Tibial nerve (tissue), 4 donors: Measurements from ENCODE around the gene BAHCC1.

ENCODE experiments used
- EP300 ChIP-seq, 2 donors: sonication (generic); formaldehyde crosslinking; IDR thresholded peaks; one replicate each; pipeline ENCODE4 v1.6.1; 2017; ENCODE audit warnings: antibody characterized with exemption in 2 of 2, mild to moderate bottlenecking in 1 of 2
- POLR2A ChIP-seq, 2 donors: fragments of 450-650 bp; IDR thresholded peaks; one replicate each; pipeline ENCODE4 v1.6.1; 2017; ENCODE audit warnings: antibody characterized with exemption in 2 of 2, mild to moderate bottlenecking in 2 of 2, moderate library complexity in 2 of 2
- TF ChIP-seq, protein P1 (sequence below), 5 experiments: fragments of 200-600 bp in 3 of 5; fragments of 450-650 bp in 2 of 5; sonication (generic) in 3 of 5; IDR thresholded peaks; one replicate each; pipeline ENCODE4 v1.5.1; 2016 to 2019; ENCODE audit warnings: antibody characterized with exemption in 5 of 5, mild to moderate bottlenecking in 3 of 5, moderate library complexity in 2 of 5

DNA sequence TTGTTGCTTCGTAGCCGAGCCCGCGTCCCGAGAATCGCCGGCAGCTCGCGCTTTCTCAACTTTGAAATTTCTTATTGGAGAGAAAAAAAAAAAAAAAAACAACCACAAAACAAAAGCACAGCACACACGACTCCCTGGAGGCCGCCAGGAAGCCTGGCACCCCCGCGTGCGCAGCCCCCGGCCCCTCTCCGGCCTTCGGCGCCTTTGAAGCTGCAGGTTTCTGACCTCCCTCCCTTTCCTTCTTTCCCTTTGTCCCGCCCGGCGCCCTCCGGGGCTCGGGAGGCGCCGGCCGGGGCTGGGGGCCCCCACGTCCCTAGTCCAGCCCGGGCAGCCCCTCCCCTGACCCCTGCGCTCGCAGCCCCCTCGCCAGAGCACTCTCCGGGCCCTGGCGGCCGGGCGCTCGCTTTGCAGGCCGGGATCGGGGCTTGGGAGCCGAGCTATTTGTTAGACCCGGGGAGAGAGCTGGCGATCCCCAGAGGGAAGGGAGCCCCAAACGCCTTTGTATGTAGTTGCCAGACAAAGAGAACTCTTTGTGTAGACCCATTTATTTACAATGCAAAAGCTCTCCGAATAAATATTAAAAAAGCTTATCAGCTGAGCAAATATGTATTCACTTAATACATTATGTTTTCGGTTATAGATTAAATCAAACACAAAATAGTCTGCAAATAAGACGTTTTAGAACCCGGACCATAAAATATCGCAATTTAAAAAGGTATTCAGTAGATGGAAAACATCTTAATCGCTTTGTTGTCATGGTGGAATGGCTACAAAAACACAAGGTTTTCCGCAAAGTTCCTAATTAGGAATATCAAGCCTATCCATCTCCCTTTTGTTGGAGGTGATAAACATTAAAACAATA, 2.3 kb downstream of the BAHCC1 start:
- no peak for TF ChIP-seq POLR2A (IDR thresholded peaks at IDR 0.05)
- TF ChIP-seq EP300 (IDR thresholded peaks at IDR 0.05): no peak
- TF ChIP-seq, protein P1, sequence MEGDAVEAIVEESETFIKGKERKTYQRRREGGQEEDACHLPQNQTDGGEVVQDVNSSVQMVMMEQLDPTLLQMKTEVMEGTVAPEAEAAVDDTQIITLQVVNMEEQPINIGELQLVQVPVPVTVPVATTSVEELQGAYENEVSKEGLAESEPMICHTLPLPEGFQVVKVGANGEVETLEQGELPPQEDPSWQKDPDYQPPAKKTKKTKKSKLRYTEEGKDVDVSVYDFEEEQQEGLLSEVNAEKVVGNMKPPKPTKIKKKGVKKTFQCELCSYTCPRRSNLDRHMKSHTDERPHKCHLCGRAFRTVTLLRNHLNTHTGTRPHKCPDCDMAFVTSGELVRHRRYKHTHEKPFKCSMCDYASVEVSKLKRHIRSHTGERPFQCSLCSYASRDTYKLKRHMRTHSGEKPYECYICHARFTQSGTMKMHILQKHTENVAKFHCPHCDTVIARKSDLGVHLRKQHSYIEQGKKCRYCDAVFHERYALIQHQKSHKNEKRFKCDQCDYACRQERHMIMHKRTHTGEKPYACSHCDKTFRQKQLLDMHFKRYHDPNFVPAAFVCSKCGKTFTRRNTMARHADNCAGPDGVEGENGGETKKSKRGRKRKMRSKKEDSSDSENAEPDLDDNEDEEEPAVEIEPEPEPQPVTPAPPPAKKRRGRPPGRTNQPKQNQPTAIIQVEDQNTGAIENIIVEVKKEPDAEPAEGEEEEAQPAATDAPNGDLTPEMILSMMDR (IDR thresholded peaks at IDR 0.05): peak in 2 of 5 experiments; percentile 44 to 50
